ENCODE data around the gene WDR47. TPM values are rescaled to one million over a fixed set of nuclear protein-coding genes. Genes with fewer than 3 reads are reported as not detected.
"Not testable (repeated sequence)": the region's sequence is repeated elsewhere in the genome, so short reads cannot be mapped to it uniquely, and the experiment has no call there.

WDR47 gene
- total RNA-seq, 1 experiment from 2014 or later: 6.8 TPM

DNA sequence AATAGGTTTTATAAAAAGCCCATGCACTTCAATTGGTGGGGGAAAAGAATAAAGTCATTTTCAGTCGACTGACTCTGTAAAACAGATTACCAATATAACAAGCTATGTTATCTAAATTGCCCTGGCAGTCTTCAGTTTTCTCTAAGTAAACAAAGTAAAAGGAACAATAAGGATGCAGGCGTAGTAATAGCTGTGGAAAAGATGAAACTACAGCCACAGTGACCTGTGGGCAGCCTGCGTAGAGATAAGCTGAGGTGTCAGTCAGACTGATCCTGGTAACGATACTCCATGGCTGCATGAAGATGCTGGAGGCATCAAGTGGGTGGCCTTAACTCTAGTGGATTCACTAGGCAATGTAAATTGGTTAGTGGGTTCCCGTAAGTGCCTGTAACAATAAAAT, 108.0 kb downstream of the WDR47 start:
- CTCF ChIA-PET: no interaction called here
- Mint-ChIP-seq H3K9me3 (ENCODE audit: low read depth, unreplicated experiment) (no peaks in the 10 kb centered on the region), H3K4me3 (ENCODE audit: low read depth, unreplicated experiment) (no peak overlapping the region), H3K27ac (ENCODE audit: unreplicated experiment) (no peak overlapping the region), H3K36me3 (ENCODE audit: insufficient read depth, unreplicated experiment) (peaks cover 15% of the 10 kb centered on the region), H3K27me3 (ENCODE audit: unreplicated experiment) (no peaks in the 10 kb centered on the region), H3K4me1 (ENCODE audit: low read depth, unreplicated experiment) (no peaks in the 10 kb centered on the region)
- intact Hi-C loops (cut with micrococcal nuclease; ENCODE audit: unreplicated experiment): no loop called here
- BruUV-seq (replicated peaks): no TSS peak
- DNase-seq: no peak
- TF ChIP-seq, protein P1, sequence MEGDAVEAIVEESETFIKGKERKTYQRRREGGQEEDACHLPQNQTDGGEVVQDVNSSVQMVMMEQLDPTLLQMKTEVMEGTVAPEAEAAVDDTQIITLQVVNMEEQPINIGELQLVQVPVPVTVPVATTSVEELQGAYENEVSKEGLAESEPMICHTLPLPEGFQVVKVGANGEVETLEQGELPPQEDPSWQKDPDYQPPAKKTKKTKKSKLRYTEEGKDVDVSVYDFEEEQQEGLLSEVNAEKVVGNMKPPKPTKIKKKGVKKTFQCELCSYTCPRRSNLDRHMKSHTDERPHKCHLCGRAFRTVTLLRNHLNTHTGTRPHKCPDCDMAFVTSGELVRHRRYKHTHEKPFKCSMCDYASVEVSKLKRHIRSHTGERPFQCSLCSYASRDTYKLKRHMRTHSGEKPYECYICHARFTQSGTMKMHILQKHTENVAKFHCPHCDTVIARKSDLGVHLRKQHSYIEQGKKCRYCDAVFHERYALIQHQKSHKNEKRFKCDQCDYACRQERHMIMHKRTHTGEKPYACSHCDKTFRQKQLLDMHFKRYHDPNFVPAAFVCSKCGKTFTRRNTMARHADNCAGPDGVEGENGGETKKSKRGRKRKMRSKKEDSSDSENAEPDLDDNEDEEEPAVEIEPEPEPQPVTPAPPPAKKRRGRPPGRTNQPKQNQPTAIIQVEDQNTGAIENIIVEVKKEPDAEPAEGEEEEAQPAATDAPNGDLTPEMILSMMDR (IDR thresholded peaks at IDR 0.05; ENCODE audit: unreplicated experiment): no peak

- H3K27ac Mint-ChIP-seq (ENCODE audit: unreplicated experiment); H3K4me1 Mint-ChIP-seq (ENCODE audit: low read depth, unreplicated experiment); intact Hi-C loops (cut with micrococcal nuclease; ENCODE audit: unreplicated experiment); BruUV-seq (replicated peaks); H3K36me3 Mint-ChIP-seq (ENCODE audit: insufficient read depth, unreplicated experiment); H3K4me3 Mint-ChIP-seq (ENCODE audit: low read depth, unreplicated experiment); CTCF ChIA-PET; DNase-seq; H3K9me3 Mint-ChIP-seq (ENCODE audit: low read depth, unreplicated experiment); H3K27me3 Mint-ChIP-seq (ENCODE audit: unreplicated experiment): not testable (repeated sequence)
These were observed 114.3 kb downstream of the WDR47 start for GRCh38 chr1:108927565-108927964.

DNA sequence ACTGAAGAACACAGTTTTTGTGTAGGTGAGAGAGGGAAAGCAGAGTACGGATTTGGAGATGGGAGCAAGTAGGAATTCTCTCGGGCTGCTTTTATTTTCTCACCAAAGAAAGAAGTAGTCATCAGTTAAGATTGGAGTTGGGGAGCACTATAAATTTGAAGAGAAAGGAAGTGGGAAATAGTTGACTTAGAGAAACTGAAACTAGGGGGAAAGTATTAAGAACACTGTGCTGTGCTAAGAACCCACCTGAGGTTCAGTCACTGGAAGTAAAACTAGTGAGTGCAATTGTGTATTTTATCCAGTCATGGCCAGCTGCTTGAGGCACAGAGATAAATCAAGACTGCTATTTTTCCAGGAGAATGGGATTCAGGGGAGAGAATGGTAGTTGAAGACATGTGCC, 116.0 kb downstream of the WDR47 start:
- BruUV-seq (replicated peaks): no TSS peak
- Mint-ChIP-seq H3K9me3 (ENCODE audit: low read depth, unreplicated experiment) (no peaks in the 10 kb centered on the region), H3K4me3 (ENCODE audit: low read depth, unreplicated experiment) (no peak overlapping the region), H3K27ac (ENCODE audit: unreplicated experiment) (no peak overlapping the region), H3K4me1 (ENCODE audit: low read depth, unreplicated experiment) (no peaks in the 10 kb centered on the region), H3K27me3 (ENCODE audit: unreplicated experiment) (no peaks in the 10 kb centered on the region), H3K36me3 (ENCODE audit: insufficient read depth, unreplicated experiment) (peaks cover 18% of the 10 kb centered on the region)
- intact Hi-C loops (cut with micrococcal nuclease; ENCODE audit: unreplicated experiment): no loop called here
- CTCF ChIA-PET: no interaction called here
- TF ChIP-seq, protein P1 (IDR thresholded peaks at IDR 0.05; ENCODE audit: unreplicated experiment): no peak
- DNase-seq: no peak

Other genes starting within 250 kb of the WDR47 start
- not detected in 2 replicates for gene AKNAD1, start 185.0 kb downstream of the WDR47 start, total RNA-seq (2022)
- 20.8 and 24.2 TPM in 2 replicates for gene GPSM2, start 165.1 kb downstream of the WDR47 start, total RNA-seq (2022)
- 29.5 and 30.4 TPM in 2 replicates for gene CLCC1, start 78.6 kb downstream of the WDR47 start, total RNA-seq (2022)
- 20.6 and 26.1 TPM in 2 replicates for gene TAF13, start 33.9 kb upstream of the WDR47 start, total RNA-seq (2022)
- 13.6 and 14.5 TPM in 2 replicates for gene TMEM167B, start 48.7 kb upstream of the WDR47 start, total RNA-seq (2022)
- 0.45 TPM in 1 of 2 replicates, not detected in the other for gene ELAPOR1, start 72.0 kb upstream of the WDR47 start, total RNA-seq (2022)
- 119 and 129 TPM in 2 replicates for gene SARS1, start 171.8 kb upstream of the WDR47 start, total RNA-seq (2022)
- 5.1 and 5.3 TPM in 2 replicates for gene CELSR2, start 207.4 kb upstream of the WDR47 start, total RNA-seq (2022)
- gene PSRC1, start 241.0 kb upstream of the WDR47 start, total RNA-seq (2022): 17.1 and 21.3 TPM in 2 replicates